ENCODE measurements around the gene BTG2.

Gene BTG2

GRCh38 chr1:203346060-203346768 is 40.9 kb downstream of the BTG2 start:
- Histone ChIP-seq H3K4me1 (ENCODE audit: control insufficient read depth, insufficient read depth, low read length) (peaks cover 9% of the 10 kb centered on the region), H3K27me3 (ENCODE audit: control insufficient read depth, insufficient read depth, low read length) (peaks cover 4% of the 10 kb centered on the region), H3K9me3 (ENCODE audit: control insufficient read depth, low read length) (no peaks in the 10 kb centered on the region), H3K9ac (ENCODE audit: low read length) (no peak overlapping the region), H3K36me3 (ENCODE audit: control insufficient read depth, insufficient read depth, low read length) (no peaks in the 10 kb centered on the region), H3K4me3 (ENCODE audit: low read length) (no peak overlapping the region)

GRCh38 chr1:203346769-203347102 is 41.4 kb downstream of the BTG2 start:
- no peaks in the 10 kb centered on the region for H3K36me3 ChIP-seq (ENCODE audit: control insufficient read depth, insufficient read depth, low read length)
- peaks cover 4% of the 10 kb centered on the region for H3K27me3 ChIP-seq (ENCODE audit: control insufficient read depth, insufficient read depth, low read length)
- no peaks in the 10 kb centered on the region for H3K9me3 ChIP-seq (ENCODE audit: control insufficient read depth, low read length)
- H3K4me1 ChIP-seq (ENCODE audit: control insufficient read depth, insufficient read depth, low read length) = peaks cover 14% of the 10 kb centered on the region
- no peak overlapping the region for H3K9ac ChIP-seq (ENCODE audit: low read length)
- H3K4me3 ChIP-seq (ENCODE audit: low read length) = no peak overlapping the region

- H3K36me3 ChIP-seq (ENCODE audit: control insufficient read depth, insufficient read depth, low read length) = no peaks in the 10 kb centered on the region
- no peaks in the 10 kb centered on the region for H3K27me3 ChIP-seq (ENCODE audit: control insufficient read depth, insufficient read depth, low read length)
- H3K4me3 ChIP-seq (ENCODE audit: low read length) = no peak overlapping the region
- peaks cover 14% of the 10 kb centered on the region for H3K4me1 ChIP-seq (ENCODE audit: control insufficient read depth, insufficient read depth, low read length)
- no peak overlapping the region for H3K9ac ChIP-seq (ENCODE audit: low read length)
- H3K9me3 ChIP-seq (ENCODE audit: control insufficient read depth, low read length) = no peaks in the 10 kb centered on the region
Measured at GRCh38 chr1:203349166-203349565, 43.8 kb downstream of the BTG2 start.

- H3K9me3 ChIP-seq (ENCODE audit: control insufficient read depth, low read length) = no peaks in the 10 kb centered on the region
- peaks cover 14% of the 10 kb centered on the region for H3K4me1 ChIP-seq (ENCODE audit: control insufficient read depth, insufficient read depth, low read length)
- peak overlapping the region; percentile 54 for H3K9ac ChIP-seq (ENCODE audit: low read length)
- no peaks in the 10 kb centered on the region for H3K36me3 ChIP-seq (ENCODE audit: control insufficient read depth, insufficient read depth, low read length)
- no peak overlapping the region for H3K4me3 ChIP-seq (ENCODE audit: low read length)
- no peaks in the 10 kb centered on the region for H3K27me3 ChIP-seq (ENCODE audit: control insufficient read depth, insufficient read depth, low read length)
Measured at GRCh38 chr1:203349773-203350524, 44.6 kb downstream of the BTG2 start.

- Histone ChIP-seq H3K4me1 (ENCODE audit: control insufficient read depth, insufficient read depth, low read length) (peaks cover 14% of the 10 kb centered on the region), H3K9ac (ENCODE audit: low read length) (peak within 1 kb of the TSS; percentile 54), H3K27me3 (ENCODE audit: control insufficient read depth, insufficient read depth, low read length) (no peaks in the 10 kb centered on the region), H3K4me3 (ENCODE audit: low read length) (no peak within 1 kb of the TSS), H3K36me3 (ENCODE audit: control insufficient read depth, insufficient read depth, low read length) (no peaks in the 10 kb centered on the region), H3K9me3 (ENCODE audit: control insufficient read depth, low read length) (no peaks in the 10 kb centered on the region)
Measured at GRCh38 chr1:203351037-203351625, 45.8 kb downstream of the BTG2 start, which contains the start of gene FMOD. Gene FMOD, minus strand, starts transcription at chr1:203351122. Its CDS starts 2,852 bp downstream, at chr1:203348270.

GRCh38 chr1:203353486-203353885 is 48.2 kb downstream of the BTG2 start:
- H3K4me3 ChIP-seq (ENCODE audit: low read length) = no peak overlapping the region
- H3K9me3 ChIP-seq (ENCODE audit: control insufficient read depth, low read length) = no peaks in the 10 kb centered on the region
- no peaks in the 10 kb centered on the region for H3K36me3 ChIP-seq (ENCODE audit: control insufficient read depth, insufficient read depth, low read length)
- no peaks in the 10 kb centered on the region for H3K27me3 ChIP-seq (ENCODE audit: control insufficient read depth, insufficient read depth, low read length)
- no peak overlapping the region for H3K9ac ChIP-seq (ENCODE audit: low read length)
- peaks cover 14% of the 10 kb centered on the region for H3K4me1 ChIP-seq (ENCODE audit: control insufficient read depth, insufficient read depth, low read length)

- Histone ChIP-seq H3K27me3 (ENCODE audit: control insufficient read depth, insufficient read depth, low read length) (no peaks in the 10 kb centered on the region), H3K36me3 (ENCODE audit: control insufficient read depth, insufficient read depth, low read length) (no peaks in the 10 kb centered on the region), H3K4me1 (ENCODE audit: control insufficient read depth, insufficient read depth, low read length) (peaks cover 14% of the 10 kb centered on the region), H3K9me3 (ENCODE audit: control insufficient read depth, low read length) (no peaks in the 10 kb centered on the region), H3K9ac (ENCODE audit: low read length) (no peak overlapping the region), H3K4me3 (ENCODE audit: low read length) (no peak overlapping the region)
Measured at GRCh38 chr1:203354246-203354645, 48.9 kb downstream of the BTG2 start.

- Histone ChIP-seq H3K27me3 (ENCODE audit: control insufficient read depth, insufficient read depth, low read length) (peaks cover 2% of the 10 kb centered on the region), H3K9ac (ENCODE audit: low read length) (no peak overlapping the region), H3K4me1 (ENCODE audit: control insufficient read depth, insufficient read depth, low read length) (no peaks in the 10 kb centered on the region), H3K4me3 (ENCODE audit: low read length) (no peak overlapping the region), H3K36me3 (ENCODE audit: control insufficient read depth, insufficient read depth, low read length) (no peaks in the 10 kb centered on the region), H3K9me3 (ENCODE audit: control insufficient read depth, low read length) (no peaks in the 10 kb centered on the region)
Measured at GRCh38 chr1:203359010-203359571, 53.8 kb downstream of the BTG2 start.
